Parathyroid adenoma (tissue), 2 donors: ENCODE data around the gene ZSCAN4.

ENCODE experiments used
- H2AFZ ChIP-seq: fragments of 300-600 bp; sonication (generic); one replicate; pipeline ENCODE4 v1.7.0; 2017; ENCODE audit warnings: antibody characterized with exemption, mild to moderate bottlenecking
- H3K27ac ChIP-seq: fragments of 300-600 bp; sonication (generic); one replicate; pipeline ENCODE4 v1.7.0; 2017
- H3K27me3 ChIP-seq: fragments of 300-600 bp; sonication (generic); one replicate; pipeline ENCODE4 v1.7.0; 2017; ENCODE audit warnings: low read length; ENCODE audit not compliant: control insufficient read depth, insufficient read depth
- H3K36me3 ChIP-seq: fragments of 300-600 bp; sonication (generic); one replicate; pipeline ENCODE4 v1.7.0; 2017; ENCODE audit warnings: low read length; ENCODE audit not compliant: control insufficient read depth, insufficient read depth
- H3K4me1 ChIP-seq: fragments of 300-600 bp; sonication (generic); one replicate; pipeline ENCODE4 v1.7.0; 2017; ENCODE audit warnings: control low read depth
- H3K4me2 ChIP-seq: fragments of 300-600 bp; sonication (generic); one replicate; pipeline ENCODE4 v1.7.0; 2017; ENCODE audit warnings: low read length
- H3K4me3 ChIP-seq: fragments of 300-600 bp; sonication (generic); one replicate; pipeline ENCODE4 v1.7.0; 2017; ENCODE audit warnings: low read depth, low read length
- H3K79me2 ChIP-seq: fragments of 300-600 bp; sonication (generic); one replicate; pipeline ENCODE4 v1.7.0; 2017; ENCODE audit warnings: control low read depth
- H3K9ac ChIP-seq: fragments of 300-600 bp; sonication (generic); one replicate; pipeline ENCODE4 v1.7.0; 2017; ENCODE audit warnings: mild to moderate bottlenecking
- H3K9me3 ChIP-seq: fragments of 300-600 bp; sonication (generic); one replicate; pipeline ENCODE4 v1.7.0; 2017; ENCODE audit warnings: low read length; ENCODE audit not compliant: control insufficient read depth
- TF ChIP-seq, protein P1 (sequence below): fragments of 300-600 bp; sonication (generic); IDR thresholded peaks from one replicate; pipeline ENCODE4 v1.7.0; 2017; ENCODE audit warnings: antibody characterized with exemption, mild to moderate bottlenecking
- donor health status: primary hyperparathyroidism.

The ZSCAN4 gene, protein sequence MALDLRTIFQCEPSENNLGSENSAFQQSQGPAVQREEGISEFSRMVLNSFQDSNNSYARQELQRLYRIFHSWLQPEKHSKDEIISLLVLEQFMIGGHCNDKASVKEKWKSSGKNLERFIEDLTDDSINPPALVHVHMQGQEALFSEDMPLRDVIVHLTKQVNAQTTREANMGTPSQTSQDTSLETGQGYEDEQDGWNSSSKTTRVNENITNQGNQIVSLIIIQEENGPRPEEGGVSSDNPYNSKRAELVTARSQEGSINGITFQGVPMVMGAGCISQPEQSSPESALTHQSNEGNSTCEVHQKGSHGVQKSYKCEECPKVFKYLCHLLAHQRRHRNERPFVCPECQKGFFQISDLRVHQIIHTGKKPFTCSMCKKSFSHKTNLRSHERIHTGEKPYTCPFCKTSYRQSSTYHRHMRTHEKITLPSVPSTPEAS

DNA sequence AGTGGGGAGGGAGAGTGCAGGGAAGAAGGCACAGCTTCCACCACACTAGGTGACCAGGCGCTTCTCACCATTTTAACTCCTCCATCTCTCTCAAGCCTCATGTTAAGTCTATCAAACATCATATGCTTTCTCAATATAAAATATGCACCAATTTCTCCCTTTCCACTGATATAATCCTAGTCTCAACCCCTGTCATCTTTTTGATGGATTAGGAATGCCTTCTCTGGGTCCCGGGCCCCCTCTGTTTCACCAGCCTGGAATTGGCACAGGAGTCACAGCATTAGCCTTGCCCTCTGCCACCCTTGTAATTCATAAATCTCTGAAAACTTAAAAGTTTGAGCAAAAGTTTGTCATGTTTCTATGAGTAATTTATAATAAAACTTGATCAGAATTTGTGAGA lies at the start of gene ZSCAN4:
Gene ZSCAN4, plus strand, starts transcription at position 301 of the 400 bp plus-strand sequence. CDS start 7,211 bp downstream, outside the sequence.
- no peak within 1 kb of the TSS for H3K4me3 ChIP-seq
- H3K27me3 ChIP-seq, result no peaks in the 10 kb centered on the region
- H3K4me1 ChIP-seq, result peaks cover 4% of the 10 kb centered on the region
- no peak within 1 kb of the TSS for H2AFZ ChIP-seq
- H3K79me2 ChIP-seq, result no peaks in the 10 kb centered on the region
- no peaks in the 10 kb centered on the region for H3K36me3 ChIP-seq
- H3K4me2 ChIP-seq, result no peak within 1 kb of the TSS
- H3K9me3 ChIP-seq, result no peaks in the 10 kb centered on the region
- no peak within 1 kb of the TSS for H3K9ac ChIP-seq
- no peak within 1 kb of the TSS for H3K27ac ChIP-seq
- TF ChIP-seq, protein P1, sequence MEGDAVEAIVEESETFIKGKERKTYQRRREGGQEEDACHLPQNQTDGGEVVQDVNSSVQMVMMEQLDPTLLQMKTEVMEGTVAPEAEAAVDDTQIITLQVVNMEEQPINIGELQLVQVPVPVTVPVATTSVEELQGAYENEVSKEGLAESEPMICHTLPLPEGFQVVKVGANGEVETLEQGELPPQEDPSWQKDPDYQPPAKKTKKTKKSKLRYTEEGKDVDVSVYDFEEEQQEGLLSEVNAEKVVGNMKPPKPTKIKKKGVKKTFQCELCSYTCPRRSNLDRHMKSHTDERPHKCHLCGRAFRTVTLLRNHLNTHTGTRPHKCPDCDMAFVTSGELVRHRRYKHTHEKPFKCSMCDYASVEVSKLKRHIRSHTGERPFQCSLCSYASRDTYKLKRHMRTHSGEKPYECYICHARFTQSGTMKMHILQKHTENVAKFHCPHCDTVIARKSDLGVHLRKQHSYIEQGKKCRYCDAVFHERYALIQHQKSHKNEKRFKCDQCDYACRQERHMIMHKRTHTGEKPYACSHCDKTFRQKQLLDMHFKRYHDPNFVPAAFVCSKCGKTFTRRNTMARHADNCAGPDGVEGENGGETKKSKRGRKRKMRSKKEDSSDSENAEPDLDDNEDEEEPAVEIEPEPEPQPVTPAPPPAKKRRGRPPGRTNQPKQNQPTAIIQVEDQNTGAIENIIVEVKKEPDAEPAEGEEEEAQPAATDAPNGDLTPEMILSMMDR, result no peak

DNA sequence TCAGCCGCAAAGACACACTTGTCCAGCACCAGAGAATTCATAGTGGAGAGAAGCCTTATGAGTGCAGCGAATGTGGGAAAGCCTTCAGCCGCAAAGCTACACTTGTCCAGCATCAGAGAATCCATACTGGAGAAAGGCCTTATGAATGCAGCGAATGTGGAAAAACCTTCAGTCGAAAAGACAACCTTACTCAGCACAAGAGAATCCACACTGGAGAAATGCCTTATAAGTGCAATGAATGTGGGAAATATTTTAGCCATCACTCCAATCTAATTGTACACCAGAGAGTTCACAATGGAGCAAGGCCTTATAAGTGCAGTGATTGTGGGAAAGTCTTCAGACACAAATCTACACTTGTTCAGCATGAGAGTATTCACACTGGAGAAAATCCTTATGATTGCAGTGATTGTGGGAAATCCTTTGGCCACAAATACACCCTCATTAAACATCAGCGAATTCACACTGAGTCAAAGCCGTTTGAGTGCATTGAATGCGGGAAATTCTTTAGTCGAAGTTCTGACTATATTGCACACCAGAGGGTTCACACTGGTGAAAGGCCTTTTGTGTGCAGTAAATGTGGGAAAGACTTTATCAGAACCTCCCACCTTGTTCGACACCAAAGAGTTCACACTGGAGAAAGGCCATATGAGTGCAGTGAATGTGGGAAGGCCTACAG lies 47.9 kb upstream of the ZSCAN4 start:
- H2AFZ ChIP-seq, result no peak overlapping the region
- H3K4me1 ChIP-seq, result no peaks in the 10 kb centered on the region
- H3K79me2 ChIP-seq, result peaks cover 16% of the 10 kb centered on the region
- TF ChIP-seq, protein P1, result no peak
- no peak overlapping the region for H3K27ac ChIP-seq
- H3K9me3 ChIP-seq, result peaks cover 14% of the 10 kb centered on the region
- H3K36me3 ChIP-seq, result peaks cover 13% of the 10 kb centered on the region
- no peak overlapping the region for H3K4me3 ChIP-seq
- H3K9ac ChIP-seq, result no peak overlapping the region
- no peaks in the 10 kb centered on the region for H3K27me3 ChIP-seq
- H3K4me2 ChIP-seq, result no peak overlapping the region

DNA sequence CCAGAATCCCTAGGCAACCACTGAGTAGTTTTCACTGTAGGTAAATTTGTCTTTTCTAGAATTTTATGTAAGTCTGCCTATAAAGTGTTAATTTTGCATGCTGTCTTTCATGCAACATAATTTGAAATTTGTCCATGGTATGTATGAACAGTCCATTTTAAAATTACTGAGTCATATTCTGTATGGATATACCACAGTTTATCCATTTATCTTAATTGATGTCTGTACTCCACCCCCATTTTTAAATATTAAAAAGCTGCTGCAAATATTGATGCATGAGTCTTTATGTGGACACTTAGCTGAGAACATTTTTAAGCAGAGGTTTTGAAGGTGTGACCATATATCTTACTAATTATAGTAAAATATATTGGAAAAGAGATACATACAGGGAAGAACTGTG lies 45.6 kb upstream of the ZSCAN4 start:
- Histone ChIP-seq H3K79me2 (no peaks in the 10 kb centered on the region), H3K9me3 (peaks cover 14% of the 10 kb centered on the region), H2AFZ (no peak overlapping the region), H3K36me3 (peaks cover 13% of the 10 kb centered on the region), H3K4me3 (no peak overlapping the region), H3K27ac (no peak overlapping the region), H3K27me3 (no peaks in the 10 kb centered on the region), H3K9ac (no peak overlapping the region), H3K4me1 (no peaks in the 10 kb centered on the region), H3K4me2 (no peak overlapping the region)
- TF ChIP-seq, protein P1, result no peak

DNA sequence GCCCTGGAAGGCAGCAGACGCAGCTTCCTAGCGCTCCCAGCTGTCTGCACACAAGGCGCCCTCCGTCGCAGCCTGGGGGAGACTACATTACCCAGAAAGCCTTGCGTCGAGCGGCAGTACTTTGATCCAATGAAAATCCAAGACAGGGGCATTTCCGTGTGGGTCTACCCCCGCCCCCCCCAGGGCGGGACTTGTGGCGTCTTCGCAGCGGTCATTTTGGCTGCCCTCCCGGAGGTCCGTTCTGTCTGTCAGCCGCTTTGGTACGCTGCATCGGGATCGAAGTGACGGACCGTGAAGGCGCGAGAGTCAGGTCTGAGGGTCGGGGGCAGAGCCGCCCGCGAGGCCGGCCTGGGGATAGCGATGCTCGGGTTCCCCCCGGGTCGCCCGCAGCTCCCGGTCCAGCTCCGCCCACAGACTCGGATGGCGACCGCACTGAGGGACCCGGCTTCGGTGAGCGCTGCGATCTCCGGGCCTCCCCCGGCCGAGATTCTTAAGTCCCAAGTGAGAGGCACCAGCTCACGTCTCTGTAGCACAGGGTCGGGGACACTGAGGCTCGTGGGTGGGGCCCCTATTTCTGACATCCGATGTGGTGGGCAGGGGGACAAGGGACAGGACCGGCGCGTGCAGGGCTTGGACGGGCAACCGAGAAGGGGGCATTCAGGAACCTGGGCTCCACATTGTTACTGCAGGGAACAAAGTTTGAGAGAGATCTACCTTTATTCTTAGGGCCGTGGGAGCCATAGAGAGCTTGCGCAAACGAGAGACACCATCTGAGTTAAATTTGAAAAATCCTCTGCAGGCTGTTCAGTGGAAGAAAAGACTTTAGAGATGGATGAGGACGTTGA lies 35.5 kb upstream of the ZSCAN4 start, which contains the start of gene ZNF211:
Gene ZNF211, plus strand, starts transcription at position 182 of the 845 bp plus-strand sequence. Its CDS starts 179 bp downstream, at position 361.
- TF ChIP-seq, protein P1, result peak; percentile 21
- H3K4me3 ChIP-seq, result peak within 1 kb of the TSS; percentile 96
- peaks cover 7% of the 10 kb centered on the region for H3K9me3 ChIP-seq
- peaks cover 28% of the 10 kb centered on the region for H3K79me2 ChIP-seq
- H2AFZ ChIP-seq, result peak within 1 kb of the TSS; percentile 97
- peak within 1 kb of the TSS; percentile 78 for H3K9ac ChIP-seq
- no peaks in the 10 kb centered on the region for H3K36me3 ChIP-seq
- H3K4me1 ChIP-seq, result peaks cover 3% of the 10 kb centered on the region
- H3K4me2 ChIP-seq, result peak within 1 kb of the TSS; percentile 77
- peak within 1 kb of the TSS; percentile 83 for H3K27ac ChIP-seq
- H3K27me3 ChIP-seq, result no peaks in the 10 kb centered on the region
